Ureter (tissue), 1 donor: Measurements from ENCODE around the gene SAV1. TPM values are rescaled to one million over a fixed set of nuclear protein-coding genes. Genes with fewer than 3 reads are reported as not detected.

Experiments used
- DNase-seq: peaks from one replicate; pipeline ENCODE4 v3.0.0-alpha.2; 2020; ENCODE audit warnings: low spot score
- total RNA-seq: library from RNA; stranded (reverse); gene quantifications from one replicate; pipeline ENCODE4 v1.2.4, GENCODE V29; 2023
- donor health status: DM: yes; HTN: yes; CAD: no.

The SAV1 gene
- total RNA-seq, 1 donor from 2014 or later, result 27.4 TPM

DNA sequence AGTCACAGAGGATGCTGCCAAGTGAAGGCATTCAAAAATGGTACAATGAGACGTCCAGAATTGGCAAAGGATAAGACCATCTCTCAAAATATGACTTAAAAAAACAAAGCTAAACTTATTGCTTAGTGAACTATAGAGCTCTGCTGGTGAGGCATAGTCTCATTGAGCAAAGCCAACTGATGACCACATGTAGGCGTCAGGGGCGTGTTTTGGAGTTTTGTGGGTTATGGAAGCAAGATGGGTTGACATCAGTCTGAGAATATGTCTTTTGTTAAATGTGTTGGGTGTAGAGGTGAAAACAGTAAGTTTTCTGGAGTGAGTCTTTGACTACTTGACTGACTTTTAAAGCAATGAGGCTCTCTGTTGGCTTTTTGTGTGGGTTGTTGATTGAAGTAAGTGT lies 60.9 kb downstream of the SAV1 start:
- no peak for DNase-seq

DNA sequence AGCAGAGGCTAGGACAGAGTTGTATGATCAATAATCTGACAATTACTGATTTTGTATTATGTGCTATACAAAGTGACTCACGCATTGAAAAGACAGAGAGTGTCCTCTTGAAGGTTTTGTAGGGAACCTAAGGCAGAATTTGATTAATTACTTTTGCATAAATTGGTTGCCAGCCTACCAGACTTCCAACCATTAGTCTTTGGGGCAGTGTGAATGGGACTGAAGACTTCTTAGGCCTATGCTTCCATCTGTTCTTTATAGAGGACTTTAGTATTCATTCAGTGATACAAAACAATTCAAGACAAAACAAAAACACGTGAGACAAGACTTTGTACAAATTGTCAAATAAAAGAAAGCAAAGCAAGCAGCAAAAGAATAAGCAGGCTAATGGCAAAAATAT lies 61.6 kb downstream of the SAV1 start:
- DNase-seq, result no peak

DNA sequence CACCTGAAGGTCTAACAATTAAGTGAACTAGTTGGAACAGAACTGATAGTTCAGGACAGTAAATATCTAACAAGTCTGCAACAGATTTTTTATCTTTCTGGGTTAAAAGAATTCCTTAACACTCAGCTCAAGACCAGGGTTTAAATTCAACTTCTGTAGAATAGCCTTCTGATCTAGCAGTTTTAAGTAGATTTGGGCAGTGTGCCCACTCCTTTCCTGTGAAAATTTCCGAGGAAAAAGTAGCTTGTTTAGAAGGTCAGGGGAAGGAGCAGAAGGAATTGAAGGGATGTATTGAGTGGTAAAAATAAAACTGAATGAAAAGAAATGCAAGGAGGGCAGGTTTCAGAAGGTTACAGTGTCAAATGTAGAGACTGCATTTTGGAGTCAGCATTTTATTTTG lies 62.3 kb downstream of the SAV1 start:
- no peak for DNase-seq

DNA sequence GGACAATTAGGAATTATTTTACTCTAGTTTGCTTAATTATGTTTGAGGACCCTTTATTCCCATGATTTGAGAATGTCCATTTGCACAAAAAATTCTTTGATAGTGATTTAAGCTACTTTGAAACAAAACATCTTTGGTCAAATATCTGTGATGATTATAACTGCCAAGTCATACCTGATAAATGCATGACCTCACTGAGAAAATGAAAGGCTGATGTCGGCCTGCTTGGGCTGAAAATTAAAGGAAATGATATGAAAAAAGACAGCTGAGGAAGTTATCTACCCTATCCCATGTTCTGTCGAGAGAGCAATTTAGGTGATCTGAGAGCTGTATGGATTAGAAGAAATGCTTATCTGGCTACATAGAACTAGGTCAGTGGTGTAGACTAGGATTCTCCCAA lies 64.5 kb downstream of the SAV1 start:
- DNase-seq, result no peak

DNA sequence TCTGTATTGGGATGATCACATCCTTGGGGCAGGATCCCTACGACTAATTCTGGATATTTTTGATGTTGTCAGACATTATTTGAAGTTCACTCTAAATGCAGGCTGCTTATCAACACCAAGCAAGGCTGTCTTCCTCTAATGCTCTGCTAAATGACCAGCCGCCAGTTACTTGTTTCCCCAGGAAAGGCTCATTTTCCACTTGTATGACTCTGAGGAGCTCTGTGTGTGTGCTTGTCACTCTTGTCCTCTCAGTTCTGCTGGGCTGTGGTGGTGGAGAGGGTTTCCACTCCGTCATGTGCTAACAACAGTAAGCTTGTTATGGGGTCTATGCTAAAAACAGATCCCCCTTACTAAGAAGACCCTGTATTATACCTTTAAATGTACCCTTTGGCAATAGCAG lies 66.1 kb downstream of the SAV1 start:
- no peak for DNase-seq

DNA sequence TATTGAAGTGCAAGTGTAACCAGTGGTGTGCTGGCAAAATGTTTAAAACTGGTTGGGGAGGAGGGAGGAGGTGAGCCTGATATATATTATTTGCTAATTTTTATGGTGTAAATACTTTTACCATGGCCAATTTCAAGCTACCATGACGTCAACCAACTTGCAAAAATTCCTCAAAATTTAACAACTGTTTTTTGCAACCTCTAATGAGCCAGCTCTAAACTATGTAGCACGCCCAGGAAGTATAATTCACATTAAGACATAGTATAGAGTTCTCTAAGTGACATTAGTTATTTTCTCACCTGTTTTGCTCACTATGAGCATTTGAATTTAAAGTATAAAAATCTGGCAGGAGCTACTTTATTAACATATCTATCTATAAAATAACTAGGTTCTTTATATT lies 66.7 kb downstream of the SAV1 start:
- DNase-seq, result no peak

DNA sequence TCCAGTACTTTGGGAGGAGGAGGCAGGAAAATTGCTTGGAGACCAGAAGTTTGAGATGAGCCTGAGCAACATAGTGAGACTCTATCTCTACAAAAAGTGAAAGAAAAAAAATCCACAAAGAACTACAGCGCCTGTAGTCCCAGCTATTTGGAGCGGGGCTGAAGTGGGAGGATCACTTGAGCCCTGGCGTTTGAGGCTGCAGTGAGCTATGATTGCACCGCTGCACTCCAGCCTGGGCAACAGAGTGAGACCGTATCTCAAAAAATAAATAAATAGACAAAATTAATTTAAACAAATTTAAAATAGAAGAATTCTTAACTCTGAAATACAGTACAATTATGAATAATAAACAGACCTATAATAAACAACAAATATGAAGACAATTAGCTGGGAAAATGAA lies 67.3 kb downstream of the SAV1 start:
- DNase-seq, result no peak

DNA sequence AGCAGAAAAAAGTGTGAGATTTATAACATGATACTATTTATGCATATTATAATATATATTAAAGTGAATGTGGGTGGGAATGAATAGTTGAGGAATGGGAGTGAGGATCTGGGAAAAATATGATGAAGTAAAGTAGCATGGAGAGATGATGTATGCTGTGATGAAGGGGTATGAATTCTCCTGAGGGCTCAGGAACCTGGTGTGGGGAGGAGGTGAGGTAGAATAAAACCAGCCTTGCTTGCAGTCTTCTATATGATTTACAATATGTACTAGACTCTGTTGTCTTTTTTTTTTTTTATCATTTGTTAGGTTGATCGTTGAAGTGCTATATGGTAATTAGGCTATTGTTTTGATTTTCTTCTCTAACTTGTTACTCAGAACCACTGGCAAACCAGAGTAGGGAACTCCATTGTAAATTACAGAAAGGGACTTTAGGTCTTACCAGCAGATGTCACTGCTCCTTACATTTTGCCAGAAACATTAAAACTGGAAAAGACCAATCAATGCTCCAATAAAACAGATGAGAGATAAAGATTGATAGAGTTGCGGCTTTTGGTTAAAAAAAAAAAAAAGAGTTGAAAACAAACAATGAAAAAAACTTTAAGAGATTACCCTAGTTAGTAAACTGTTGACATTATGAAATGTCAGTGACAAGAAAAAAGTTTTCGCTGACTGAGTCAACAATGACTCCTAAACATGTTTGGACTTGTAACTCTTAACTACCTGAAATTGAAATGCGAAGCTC lies 68.2 kb downstream of the SAV1 start:
- no peak for DNase-seq

DNA sequence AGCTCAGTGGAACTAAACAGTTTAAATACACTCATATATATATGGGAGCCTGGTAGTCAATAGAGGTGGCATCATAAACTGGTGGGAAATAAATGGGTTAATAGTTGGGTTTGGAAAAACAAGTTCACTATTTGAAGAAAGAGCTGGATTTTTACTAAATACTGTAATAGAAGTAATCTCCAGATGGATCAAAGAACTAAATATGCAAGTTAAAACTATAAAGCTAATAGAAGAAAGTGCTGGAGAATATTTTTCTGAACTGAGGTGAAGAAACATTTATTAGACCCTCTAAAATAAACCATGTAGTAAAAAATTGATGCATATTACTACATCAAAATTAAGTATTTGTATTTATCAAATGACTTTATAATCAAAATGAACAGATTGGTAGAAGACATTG lies 69.3 kb downstream of the SAV1 start:
- no peak for DNase-seq

DNA sequence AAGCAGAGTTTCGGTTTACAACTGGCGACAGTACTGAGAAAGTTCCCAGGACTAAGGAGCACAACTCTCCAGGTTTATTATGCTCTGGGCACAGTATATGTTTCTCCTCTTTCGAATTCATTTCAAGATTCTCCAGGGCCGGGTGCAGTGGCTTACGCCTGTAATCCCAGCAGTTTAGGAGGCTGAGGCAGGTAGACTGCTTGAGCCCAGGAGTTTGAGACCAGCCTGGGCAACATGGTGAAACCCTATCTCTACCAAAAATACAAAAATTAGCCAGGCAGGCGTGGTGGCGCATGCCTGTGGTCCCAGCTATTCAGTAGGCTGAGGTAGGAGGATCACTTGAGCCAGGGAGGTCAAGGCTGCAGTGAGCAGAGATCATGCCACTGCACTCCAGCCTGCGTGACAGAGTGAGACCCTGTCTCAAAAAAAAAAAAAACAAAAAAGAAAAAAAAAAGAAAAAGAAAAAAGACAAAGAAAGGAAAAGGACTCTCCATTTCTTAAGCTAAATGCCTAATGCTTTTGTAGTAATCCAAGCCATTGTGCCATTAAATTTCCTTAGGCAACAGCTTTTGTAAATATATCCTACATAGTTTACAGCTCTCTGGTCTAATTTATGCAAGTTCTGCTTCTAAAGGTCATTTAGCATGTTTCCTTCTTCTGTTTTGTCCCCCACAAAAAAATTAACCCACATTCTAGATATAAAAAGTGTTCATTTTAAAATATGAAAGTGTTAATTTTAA lies 73.4 kb downstream of the SAV1 start:
- DNase-seq, result no peak

DNA sequence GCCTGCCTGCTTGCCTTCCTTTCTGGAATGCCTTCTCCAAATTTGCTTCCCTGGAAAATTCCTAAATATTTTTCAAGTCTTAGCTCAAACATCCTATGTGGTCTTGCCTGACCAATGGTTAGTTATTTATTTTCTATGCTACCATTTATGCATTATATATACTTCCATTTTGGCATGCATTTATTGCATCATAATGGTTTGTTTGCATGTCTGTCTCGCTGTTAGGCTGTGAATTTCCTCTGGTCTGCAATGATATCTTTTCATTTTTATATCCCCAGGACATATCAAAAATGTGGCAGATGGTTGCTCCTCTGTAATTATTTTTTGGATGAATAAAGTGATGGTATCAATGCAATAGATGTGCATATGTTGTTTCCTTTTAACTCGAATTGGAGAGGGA lies 77.6 kb downstream of the SAV1 start:
- DNase-seq, result no peak

Other genes with a start within 250 kb of the SAV1 start
- gene MAP4K5, start 135.7 kb downstream of the SAV1 start, total RNA-seq, result 71.8 TPM
- 8.8 TPM for gene ATL1, start 108.2 kb downstream of the SAV1 start, total RNA-seq
- gene NIN, start 162.9 kb upstream of the SAV1 start, total RNA-seq, result 39.5 TPM
- not detected for gene ABHD12B, start 203.7 kb upstream of the SAV1 start, total RNA-seq